Measurements from ENCODE around the gene STK38L. TPM values are rescaled to one million over a fixed set of nuclear protein-coding genes. Genes with fewer than 3 reads are reported as not detected.
"Not testable (repeated sequence)": the region's sequence is repeated elsewhere in the genome, so short reads cannot be mapped to it uniquely, and the experiment has no call there.

Gene STK38L
- total RNA-seq, 1 donor from 2014 or later: 115 TPM

DNA sequence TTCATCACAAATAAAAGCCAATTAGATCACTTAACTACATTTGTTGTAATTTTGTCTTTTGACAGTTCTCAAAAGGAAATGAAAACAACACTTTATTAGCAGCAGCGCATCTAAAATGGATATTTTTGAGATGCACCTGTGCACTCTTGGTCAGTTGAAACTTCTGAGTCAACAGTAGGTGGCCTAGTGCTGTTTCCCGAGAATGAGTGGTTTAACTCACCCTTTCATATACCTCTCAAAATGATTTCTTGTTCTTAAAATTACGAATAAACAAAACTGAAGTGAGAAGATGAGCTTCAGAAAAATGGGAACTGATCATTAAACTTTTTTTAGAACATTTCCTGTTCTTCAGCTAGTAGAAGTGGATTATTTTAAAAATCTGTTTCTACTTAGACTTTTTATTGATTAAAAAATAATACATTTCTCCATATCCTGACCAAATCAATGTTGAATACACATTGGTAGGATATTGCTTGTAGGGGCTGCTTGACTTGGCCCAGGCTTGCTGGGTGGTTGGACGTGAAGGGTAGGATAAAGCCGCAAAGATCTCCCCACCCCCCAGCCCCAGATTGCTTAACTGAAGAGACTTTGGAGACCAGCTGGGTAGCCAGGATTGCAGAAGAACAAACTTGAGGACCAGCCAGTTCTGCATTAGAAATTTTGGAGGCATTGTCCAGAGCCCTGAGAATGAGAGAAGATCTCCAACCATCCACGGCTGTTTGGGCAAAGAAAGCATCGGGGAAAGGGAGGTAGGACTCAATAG lies 22.3 kb upstream of the STK38L start:
- H3K36me3 ChIP-seq (ENCODE audit: insufficient read depth, low read length): no peaks in the 10 kb centered on the region
- H3K9ac ChIP-seq (ENCODE audit: low read length): no peak overlapping the region
- no peaks in the 10 kb centered on the region for H3K79me2 ChIP-seq (ENCODE audit: insufficient read depth, low read length)
- no peak overlapping the region for H2AFZ ChIP-seq (ENCODE audit: low read depth, low read length)
- H3K4me1 Mint-ChIP-seq (ENCODE audit: low read depth, unreplicated experiment): peaks cover 12% of the 10 kb centered on the region
- no peak overlapping the region for H3K4me2 ChIP-seq (ENCODE audit: low read length)
- FAIRE-seq (no peak), DNase-seq (ENCODE audit: low read depth) (no peak)
- TF ChIP-seq, protein P1, sequence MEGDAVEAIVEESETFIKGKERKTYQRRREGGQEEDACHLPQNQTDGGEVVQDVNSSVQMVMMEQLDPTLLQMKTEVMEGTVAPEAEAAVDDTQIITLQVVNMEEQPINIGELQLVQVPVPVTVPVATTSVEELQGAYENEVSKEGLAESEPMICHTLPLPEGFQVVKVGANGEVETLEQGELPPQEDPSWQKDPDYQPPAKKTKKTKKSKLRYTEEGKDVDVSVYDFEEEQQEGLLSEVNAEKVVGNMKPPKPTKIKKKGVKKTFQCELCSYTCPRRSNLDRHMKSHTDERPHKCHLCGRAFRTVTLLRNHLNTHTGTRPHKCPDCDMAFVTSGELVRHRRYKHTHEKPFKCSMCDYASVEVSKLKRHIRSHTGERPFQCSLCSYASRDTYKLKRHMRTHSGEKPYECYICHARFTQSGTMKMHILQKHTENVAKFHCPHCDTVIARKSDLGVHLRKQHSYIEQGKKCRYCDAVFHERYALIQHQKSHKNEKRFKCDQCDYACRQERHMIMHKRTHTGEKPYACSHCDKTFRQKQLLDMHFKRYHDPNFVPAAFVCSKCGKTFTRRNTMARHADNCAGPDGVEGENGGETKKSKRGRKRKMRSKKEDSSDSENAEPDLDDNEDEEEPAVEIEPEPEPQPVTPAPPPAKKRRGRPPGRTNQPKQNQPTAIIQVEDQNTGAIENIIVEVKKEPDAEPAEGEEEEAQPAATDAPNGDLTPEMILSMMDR (IDR thresholded peaks at IDR 0.05; ENCODE audit: insufficient read depth, low read depth, low read length): no peak
- no peak for TF ChIP-seq EZH2 (IDR thresholded peaks at IDR 0.05; ENCODE audit: insufficient read depth, low read length)
- H3K9me3 Mint-ChIP-seq (ENCODE audit: unreplicated experiment): no peaks in the 10 kb centered on the region
- H4K20me1 ChIP-seq (ENCODE audit: insufficient read depth, low read length): no peaks in the 10 kb centered on the region
- no peak overlapping the region for H3K27ac ChIP-seq (ENCODE audit: low read depth, low read length)
- H3K27me3 Mint-ChIP-seq (ENCODE audit: low read depth, unreplicated experiment): no peaks in the 10 kb centered on the region
- no peaks in the 10 kb centered on the region for H3K27me3 ChIP-seq (ENCODE audit: insufficient read depth, low read length)
- no peak overlapping the region for H3K27ac Mint-ChIP-seq (ENCODE audit: unreplicated experiment)
- H3K4me1 ChIP-seq (ENCODE audit: insufficient read depth, low read length): no peaks in the 10 kb centered on the region
- no peaks in the 10 kb centered on the region for H3K36me3 Mint-ChIP-seq (ENCODE audit: low read depth, unreplicated experiment)
- H3K4me3 Mint-ChIP-seq (ENCODE audit: unreplicated experiment): no peak overlapping the region
- H3K9me3 ChIP-seq (ENCODE audit: insufficient read depth, low read depth, low read length): no peaks in the 10 kb centered on the region
- H3K4me3 ChIP-seq (ENCODE audit: insufficient read depth, low read depth, low read length): no peak overlapping the region

DNA sequence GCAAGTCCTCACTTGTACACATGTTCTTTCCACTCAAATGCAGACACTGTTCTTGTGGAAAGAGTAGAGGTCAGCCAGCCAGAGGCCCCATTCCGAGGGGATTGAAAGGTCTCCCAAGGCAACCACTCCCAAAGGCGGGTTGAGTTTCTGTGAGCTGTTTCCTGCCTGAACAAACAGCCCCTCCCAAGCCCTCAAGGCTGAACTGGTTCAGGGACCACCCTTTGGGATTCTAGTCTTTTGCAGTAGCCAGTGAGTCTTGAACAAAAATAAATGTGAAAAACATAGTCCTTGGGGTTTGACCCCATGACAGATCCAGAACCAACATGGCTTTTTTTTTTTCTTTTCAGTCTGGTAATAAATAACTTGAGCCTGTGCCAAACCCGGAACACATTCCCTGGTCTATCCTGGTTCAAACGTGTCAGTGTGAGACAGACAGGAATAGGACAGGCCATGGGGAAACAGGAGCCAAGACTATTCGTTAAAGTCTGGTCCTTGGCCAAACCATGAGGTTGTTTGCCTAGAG lies 17.6 kb upstream of the STK38L start:
- Mint-ChIP-seq H3K4me3 (ENCODE audit: unreplicated experiment) (no peak overlapping the region), H3K27ac (ENCODE audit: unreplicated experiment) (peak overlapping the region; percentile 58), H3K36me3 (ENCODE audit: low read depth, unreplicated experiment) (no peaks in the 10 kb centered on the region), H3K27me3 (ENCODE audit: low read depth, unreplicated experiment) (no peaks in the 10 kb centered on the region), H3K9me3 (ENCODE audit: unreplicated experiment) (no peaks in the 10 kb centered on the region), H3K4me1 (ENCODE audit: low read depth, unreplicated experiment) (peaks cover 10% of the 10 kb centered on the region)
- peak overlapping the region; percentile 49 for H2AFZ ChIP-seq (ENCODE audit: low read depth, low read length)
- H3K4me3 ChIP-seq (ENCODE audit: insufficient read depth, low read depth, low read length): no peak overlapping the region
- H3K79me2 ChIP-seq (ENCODE audit: insufficient read depth, low read length): no peaks in the 10 kb centered on the region
- H3K9ac ChIP-seq (ENCODE audit: low read length): no peak overlapping the region
- H3K9me3 ChIP-seq (ENCODE audit: insufficient read depth, low read depth, low read length): no peaks in the 10 kb centered on the region
- H3K27me3 ChIP-seq (ENCODE audit: insufficient read depth, low read length): no peaks in the 10 kb centered on the region
- no peaks in the 10 kb centered on the region for H3K36me3 ChIP-seq (ENCODE audit: insufficient read depth, low read length)
- TF ChIP-seq EZH2 (IDR thresholded peaks at IDR 0.05; ENCODE audit: insufficient read depth, low read length): no peak
- TF ChIP-seq, protein P1 (IDR thresholded peaks at IDR 0.05; ENCODE audit: insufficient read depth, low read depth, low read length): no peak
- FAIRE-seq (peak; percentile 9), DNase-seq (ENCODE audit: low read depth) (no peak)
- no peaks in the 10 kb centered on the region for H4K20me1 ChIP-seq (ENCODE audit: insufficient read depth, low read length)
- no peaks in the 10 kb centered on the region for H3K4me1 ChIP-seq (ENCODE audit: insufficient read depth, low read length)
- H3K4me2 ChIP-seq (ENCODE audit: low read length): no peak overlapping the region
- H3K27ac ChIP-seq (ENCODE audit: low read depth, low read length): no peak overlapping the region

DNA sequence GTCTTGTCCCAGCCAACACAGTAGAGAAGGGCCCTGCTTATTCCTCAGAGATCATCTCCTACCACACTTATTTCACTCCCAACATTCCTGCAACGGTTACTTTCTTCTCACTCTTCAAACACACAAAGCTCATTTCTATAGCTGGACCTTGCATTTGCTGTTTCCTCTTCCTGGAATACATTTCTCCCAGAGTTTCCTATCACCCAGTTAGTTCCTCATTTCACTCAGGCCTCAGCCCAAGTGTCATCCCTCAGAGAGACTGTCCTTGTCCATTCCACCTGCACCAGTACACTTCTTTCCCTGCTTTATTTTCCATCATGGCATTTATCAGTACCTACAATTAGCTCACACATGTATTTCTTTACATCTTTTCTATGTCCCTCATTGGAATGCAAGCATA lies 14.7 kb upstream of the STK38L start:
- no peak overlapping the region for H3K4me3 ChIP-seq (ENCODE audit: insufficient read depth, low read depth, low read length)
- no peaks in the 10 kb centered on the region for H3K36me3 ChIP-seq (ENCODE audit: insufficient read depth, low read length)
- no peak overlapping the region for H3K9ac ChIP-seq (ENCODE audit: low read length)
- H4K20me1 ChIP-seq (ENCODE audit: insufficient read depth, low read length): no peaks in the 10 kb centered on the region
- no peak for FAIRE-seq
- H3K4me1 ChIP-seq (ENCODE audit: insufficient read depth, low read length): no peaks in the 10 kb centered on the region
- H3K27me3 ChIP-seq (ENCODE audit: insufficient read depth, low read length): no peaks in the 10 kb centered on the region
- Mint-ChIP-seq H3K27ac (ENCODE audit: unreplicated experiment) (no peak overlapping the region), H3K36me3 (ENCODE audit: low read depth, unreplicated experiment) (no peaks in the 10 kb centered on the region), H3K4me1 (ENCODE audit: low read depth, unreplicated experiment) (peaks cover 10% of the 10 kb centered on the region), H3K27me3 (ENCODE audit: low read depth, unreplicated experiment) (no peaks in the 10 kb centered on the region), H3K9me3 (ENCODE audit: unreplicated experiment) (peaks cover 4% of the 10 kb centered on the region), H3K4me3 (ENCODE audit: unreplicated experiment) (no peak overlapping the region)
- H2AFZ ChIP-seq (ENCODE audit: low read depth, low read length): no peak overlapping the region
- H3K27ac ChIP-seq (ENCODE audit: low read depth, low read length): no peak overlapping the region
- TF ChIP-seq EZH2 (IDR thresholded peaks at IDR 0.05; ENCODE audit: insufficient read depth, low read length): no peak
- TF ChIP-seq, protein P1 (IDR thresholded peaks at IDR 0.05; ENCODE audit: insufficient read depth, low read depth, low read length): no peak
- H3K79me2 ChIP-seq (ENCODE audit: insufficient read depth, low read length): no peaks in the 10 kb centered on the region
- no peak overlapping the region for H3K4me2 ChIP-seq (ENCODE audit: low read length)
- DNase-seq (ENCODE audit: low read depth): no peak
- no peaks in the 10 kb centered on the region for H3K9me3 ChIP-seq (ENCODE audit: insufficient read depth, low read depth, low read length)

DNA sequence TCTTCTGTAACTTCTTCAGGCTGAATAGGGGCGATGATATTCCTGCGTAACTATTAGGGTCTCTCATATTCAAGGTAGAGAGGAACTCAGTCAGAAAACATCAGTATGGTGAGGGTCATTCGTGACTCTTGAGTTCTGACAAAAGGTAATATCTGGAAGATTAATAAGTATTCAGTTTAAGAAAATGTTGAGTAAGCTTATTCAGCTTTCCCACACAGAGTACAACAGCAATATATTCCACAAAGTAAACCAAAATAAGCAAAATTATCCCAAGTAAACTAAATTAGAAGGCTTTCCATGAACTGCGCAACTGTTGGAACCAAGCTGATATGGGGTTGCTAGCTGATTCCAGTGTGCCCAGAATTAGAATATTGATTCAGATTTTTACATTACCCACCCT lies 12.7 kb upstream of the STK38L start:
- H3K4me3 ChIP-seq (ENCODE audit: insufficient read depth, low read depth, low read length); H3K4me2 ChIP-seq (ENCODE audit: low read length); H3K27ac ChIP-seq (ENCODE audit: low read depth, low read length); H3K27me3 Mint-ChIP-seq (ENCODE audit: low read depth, unreplicated experiment); FAIRE-seq; H3K27ac Mint-ChIP-seq (ENCODE audit: unreplicated experiment); H3K4me3 Mint-ChIP-seq (ENCODE audit: unreplicated experiment); H3K9me3 ChIP-seq (ENCODE audit: insufficient read depth, low read depth, low read length); H3K4me1 Mint-ChIP-seq (ENCODE audit: low read depth, unreplicated experiment); H2AFZ ChIP-seq (ENCODE audit: low read depth, low read length); H4K20me1 ChIP-seq (ENCODE audit: insufficient read depth, low read length); H3K9ac ChIP-seq (ENCODE audit: low read length); H3K36me3 ChIP-seq (ENCODE audit: insufficient read depth, low read length); H3K27me3 ChIP-seq (ENCODE audit: insufficient read depth, low read length); H3K36me3 Mint-ChIP-seq (ENCODE audit: low read depth, unreplicated experiment); H3K4me1 ChIP-seq (ENCODE audit: insufficient read depth, low read length); H3K9me3 Mint-ChIP-seq (ENCODE audit: unreplicated experiment); DNase-seq (ENCODE audit: low read depth); H3K79me2 ChIP-seq (ENCODE audit: insufficient read depth, low read length): not testable (repeated sequence)

Data from astrocyte (in vitro differentiated cells and primary cell).